NB4 (cell line): ENCODE measurements around the gene FAM163B.
A peak's percentile ranks its signal among the peaks of the same experiment; 100 is the strongest.

Experiments
- DNase-seq: peaks from one replicate; pipeline ENCODE4 v3.0.0; 2010; ENCODE audit warnings: low read depth
- H3K4me3 ChIP-seq: one replicate; pipeline ENCODE4 v1.5.1; 2011; ENCODE audit warnings: mild to moderate bottlenecking, low read depth, low read length, moderate library complexity
- MYC ChIP-seq: IDR thresholded peaks from 2 replicates; pipeline ENCODE4 v1.6.1; 2011; ENCODE audit warnings: low read depth, low read length
- POLR2A ChIP-seq: IDR thresholded peaks from 2 replicates; pipeline ENCODE4 v1.6.1; 2011; ENCODE audit warnings: mild to moderate bottlenecking; ENCODE audit not compliant: insufficient read length; ENCODE audit errors: extremely low read depth
- TF ChIP-seq, protein P1 (sequence below): IDR thresholded peaks from one replicate; pipeline ENCODE4 v1.5.1; 2012; ENCODE audit warnings: low read depth, low read length
- TF ChIP-seq, protein P2 (sequence below): IDR thresholded peaks from 2 replicates; pipeline ENCODE4 v1.6.1; 2011; ENCODE audit warnings: low read depth, low read length

Gene FAM163B

DNA sequence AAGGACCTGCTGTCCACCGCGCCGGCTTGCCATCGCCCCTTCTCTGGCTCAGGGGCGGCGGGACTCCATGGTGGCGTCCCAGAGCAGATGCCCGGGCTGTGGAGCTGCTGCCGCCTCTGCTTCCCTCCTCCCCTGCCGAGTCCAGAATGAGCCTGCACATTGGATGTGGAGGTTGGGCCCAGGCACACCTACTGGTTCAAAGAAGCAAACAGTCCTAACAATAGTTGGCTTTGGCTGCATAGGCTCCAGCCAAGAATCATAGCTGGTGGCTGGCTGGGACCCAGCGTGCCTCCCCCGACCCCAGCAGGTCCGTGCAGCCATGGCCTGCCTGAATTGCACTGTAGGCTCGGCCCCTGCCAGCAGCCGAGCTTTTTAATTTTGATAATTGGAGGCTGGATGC lies 48.9 kb downstream of the FAM163B start:
- no peak for DNase-seq
- H3K4me3 ChIP-seq, result no peak overlapping the region
- TF ChIP-seq, protein P1, sequence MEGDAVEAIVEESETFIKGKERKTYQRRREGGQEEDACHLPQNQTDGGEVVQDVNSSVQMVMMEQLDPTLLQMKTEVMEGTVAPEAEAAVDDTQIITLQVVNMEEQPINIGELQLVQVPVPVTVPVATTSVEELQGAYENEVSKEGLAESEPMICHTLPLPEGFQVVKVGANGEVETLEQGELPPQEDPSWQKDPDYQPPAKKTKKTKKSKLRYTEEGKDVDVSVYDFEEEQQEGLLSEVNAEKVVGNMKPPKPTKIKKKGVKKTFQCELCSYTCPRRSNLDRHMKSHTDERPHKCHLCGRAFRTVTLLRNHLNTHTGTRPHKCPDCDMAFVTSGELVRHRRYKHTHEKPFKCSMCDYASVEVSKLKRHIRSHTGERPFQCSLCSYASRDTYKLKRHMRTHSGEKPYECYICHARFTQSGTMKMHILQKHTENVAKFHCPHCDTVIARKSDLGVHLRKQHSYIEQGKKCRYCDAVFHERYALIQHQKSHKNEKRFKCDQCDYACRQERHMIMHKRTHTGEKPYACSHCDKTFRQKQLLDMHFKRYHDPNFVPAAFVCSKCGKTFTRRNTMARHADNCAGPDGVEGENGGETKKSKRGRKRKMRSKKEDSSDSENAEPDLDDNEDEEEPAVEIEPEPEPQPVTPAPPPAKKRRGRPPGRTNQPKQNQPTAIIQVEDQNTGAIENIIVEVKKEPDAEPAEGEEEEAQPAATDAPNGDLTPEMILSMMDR, result no peak

DNA sequence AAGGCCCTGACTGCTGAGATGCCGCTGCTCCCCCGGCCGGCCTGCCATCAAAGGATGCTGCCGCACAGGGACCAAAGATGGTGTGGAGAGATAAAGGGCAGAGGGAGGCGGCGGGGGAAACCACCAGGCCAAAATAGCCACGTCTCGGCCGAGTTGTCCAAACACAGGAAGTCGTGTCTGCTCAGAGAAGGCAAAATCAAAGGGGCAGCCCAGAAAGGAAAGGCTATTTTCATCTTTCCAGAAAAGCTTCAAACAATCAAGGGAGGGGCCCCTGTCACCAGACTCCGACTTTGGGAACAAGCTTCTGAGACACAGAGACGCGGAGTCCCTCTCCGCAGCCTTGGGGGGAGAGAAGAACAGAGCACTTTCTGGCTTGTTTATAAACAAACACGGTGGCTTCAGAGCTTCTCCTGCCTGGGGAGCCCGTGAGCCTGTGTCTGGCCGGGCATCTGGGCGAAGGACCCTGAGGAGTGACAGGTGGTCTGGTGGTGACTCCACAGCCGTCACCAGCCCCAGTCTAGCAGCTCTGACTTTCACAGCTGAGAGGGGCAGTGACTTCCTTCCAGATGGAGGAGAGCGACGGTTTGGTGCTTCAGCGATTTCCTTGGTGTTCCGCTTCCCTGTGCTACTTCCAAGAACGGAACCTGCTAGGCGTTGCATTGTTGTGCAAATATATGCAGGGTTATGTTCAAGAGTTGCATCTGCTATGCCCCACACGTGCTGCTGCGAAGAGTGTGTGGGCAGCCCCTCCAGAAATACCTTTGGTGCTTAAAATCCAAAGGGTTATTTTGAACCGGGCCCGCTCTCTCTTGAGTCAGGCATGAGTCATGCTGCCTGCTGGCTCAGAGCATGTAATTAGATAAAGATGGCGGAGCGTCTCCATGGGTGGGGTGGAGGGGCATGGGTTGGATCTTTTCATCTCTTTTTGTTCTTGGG lies 50.7 kb downstream of the FAM163B start:
- H3K4me3 ChIP-seq, result no peak overlapping the region

DNA sequence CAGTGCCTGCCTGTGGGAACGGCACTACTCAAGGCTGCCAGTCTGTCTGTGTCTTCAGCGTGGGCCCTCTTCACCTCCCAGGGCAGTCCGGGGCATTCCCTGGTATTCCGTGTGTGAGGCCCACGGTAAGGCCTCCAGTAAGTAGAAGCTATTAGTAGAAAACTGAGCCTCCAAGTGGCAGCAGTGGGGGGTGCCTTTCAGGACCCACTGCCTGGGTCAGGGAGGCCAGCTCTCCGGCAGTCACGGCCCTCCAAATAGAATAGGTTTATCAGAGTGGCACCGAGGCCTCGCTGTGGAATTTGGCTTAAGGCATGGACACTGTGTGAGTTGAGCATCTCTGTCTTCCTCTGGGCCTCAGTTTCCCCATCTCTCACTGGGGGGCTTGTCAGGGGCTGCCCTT lies 51.6 kb downstream of the FAM163B start:
- no peak overlapping the region for H3K4me3 ChIP-seq
- TF ChIP-seq, protein P1, result no peak
- TF ChIP-seq POLR2A, result no peak
- TF ChIP-seq, protein P2, sequence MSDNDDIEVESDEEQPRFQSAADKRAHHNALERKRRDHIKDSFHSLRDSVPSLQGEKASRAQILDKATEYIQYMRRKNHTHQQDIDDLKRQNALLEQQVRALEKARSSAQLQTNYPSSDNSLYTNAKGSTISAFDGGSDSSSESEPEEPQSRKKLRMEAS, result no peak
- no peak for DNase-seq

More for the DNA sequence above, 50.7 kb downstream of the FAM163B start:
- TF ChIP-seq, protein P1, result no peak
- TF ChIP-seq POLR2A, result no peak
- TF ChIP-seq MYC, result no peak
- TF ChIP-seq, protein P2, result no peak
- DNase-seq, result peak; percentile 58

DNA sequence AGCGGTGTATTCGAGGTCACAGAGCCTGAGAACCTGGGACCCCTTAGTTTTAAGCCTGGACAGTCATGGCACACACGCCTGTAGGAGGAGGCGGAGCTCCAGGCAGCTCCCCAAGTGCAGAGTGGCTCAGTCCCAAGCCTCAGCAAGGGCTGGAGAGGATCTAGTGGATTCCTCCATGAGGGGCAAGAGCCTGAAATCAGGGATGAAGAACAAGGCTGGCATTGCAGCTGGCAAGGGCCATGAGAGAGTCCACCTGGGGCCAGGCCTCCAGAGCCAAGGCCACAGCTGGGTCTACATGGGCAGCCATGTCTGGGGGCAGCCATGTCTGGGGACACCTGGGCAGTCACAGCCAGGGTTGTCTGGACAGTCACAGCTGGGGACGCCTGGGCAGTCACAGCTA lies 52.8 kb downstream of the FAM163B start:
- no peak for DNase-seq
- no peak overlapping the region for H3K4me3 ChIP-seq
- TF ChIP-seq POLR2A, result no peak
- no peak for TF ChIP-seq MYC
- TF ChIP-seq, protein P1, result no peak
- TF ChIP-seq, protein P2, result no peak

DNA sequence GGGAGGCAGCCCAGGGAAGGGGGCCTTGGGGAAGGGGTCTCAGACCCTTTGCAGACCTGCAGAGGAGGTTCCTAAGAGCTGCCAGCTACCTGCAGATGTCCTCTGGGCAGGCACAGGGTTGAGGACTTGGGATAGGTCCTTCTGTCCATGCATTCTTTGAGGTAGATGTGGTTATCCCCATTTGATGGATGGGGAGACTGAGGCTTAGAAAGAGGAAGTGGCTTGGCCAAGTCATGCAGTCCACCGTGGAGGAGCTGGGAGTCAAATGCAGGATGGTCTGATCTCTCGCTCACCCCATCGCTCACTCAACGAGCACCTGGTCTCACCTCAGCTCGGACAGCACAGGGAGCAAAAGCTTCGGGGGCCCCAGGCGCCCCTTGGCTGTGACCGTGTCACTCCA lies 54.5 kb downstream of the FAM163B start:
- no peak overlapping the region for H3K4me3 ChIP-seq
- TF ChIP-seq, protein P1, result no peak
- TF ChIP-seq, protein P2, result no peak
- no peak for TF ChIP-seq MYC
- no peak for TF ChIP-seq POLR2A
- DNase-seq, result no peak
